Body of pancreas (tissue), 4 donors: Measurements from ENCODE around the gene TSG101. TPM values are rescaled to one million over a fixed set of nuclear protein-coding genes. Genes with fewer than 3 reads are reported as not detected.
A peak's percentile ranks its signal among the peaks of the same experiment; 100 is the strongest.

Source experiments
- ATAC-seq: fragments of 150-250 bp; one replicate; pipeline ENCODE4 v1.9.1; 2016
- DNase-seq, 4 donors: peaks; one replicate each; pipeline ENCODE4 v3.0.0-alpha.2; 2019
- H3K27ac ChIP-seq, 4 donors: fragments of 200-600 bp; sonication (generic); 1 replicate in 3 of 4; 2 replicates in 1 of 4; pipeline versions ENCODE4 v1.5.1 to v1.6.1; 2016 to 2019; ENCODE audit warnings: mild to moderate bottlenecking in 1 of 4, mixed read lengths in 1 of 4, moderate library complexity in 1 of 4
- H3K27me3 ChIP-seq, 2 donors: fragments of 200-600 bp; sonication (generic); one replicate each; pipeline ENCODE4 v1.6.0; 2016; ENCODE audit warnings: mild to moderate bottlenecking in 1 of 2
- H3K36me3 ChIP-seq, 2 donors: fragments of 200-600 bp; sonication (generic); replicated peaks in 1 of 2; 2 replicates each; pipeline ENCODE4 v1.5.1; 2016; ENCODE audit warnings: low read depth in 2 of 2; ENCODE audit not compliant: insufficient read depth in 1 of 2
- H3K4me1 ChIP-seq: fragments of 200-600 bp; sonication (generic); one replicate; pipeline ENCODE4 v1.6.0; 2016
- H3K4me3 ChIP-seq, 2 donors: fragments of 200-600 bp; sonication (generic); 1 replicate in 1 of 2; 2 replicates in 1 of 2; pipeline ENCODE4 v1.5.1; 2016 to 2019
- H3K9me3 ChIP-seq, 3 donors: fragments of 200-600 bp; sonication (generic); 1 replicate in 2 of 3; 2 replicates in 1 of 3; pipeline ENCODE4 v1.5.1; 2016
- CTCF ChIP-seq, 7 experiments: fragments of 450-650 bp in 4 of 7; fragments of 200-600 bp in 3 of 7; sonication (generic) in 3 of 7; IDR thresholded peaks; one replicate each; pipeline ENCODE4 v1.5.1; 2016 to 2019; ENCODE audit warnings: antibody characterized with exemption in 7 of 7
- POLR2A ChIP-seq, 3 donors: fragments of 450-650 bp; IDR thresholded peaks; one replicate each; pipeline ENCODE4 v1.6.1; 2016; ENCODE audit warnings: antibody characterized with exemption in 3 of 3, mild to moderate bottlenecking in 2 of 3
- WGBS, 2 donors: methylation state at CpG; one replicate each; pipeline ENCODE4 v1.1.5; 2017; 5-methylcytosine and 5-hydroxymethylcytosine counted together
- intact Hi-C: fragments of 100-400 bp; cut with DNase I; formaldehyde crosslinking; loops from one replicate; pipeline ENCODE4 v1.15.1; 2023
- total RNA-seq, 2 donors: library from RNA; depleted of rRNA; stranded (reverse); fragments of >200 nt; gene quantifications; one replicate each; pipeline ENCODE4 v1.1.0, GENCODE V29; 2016

The TSG101 gene
- total RNA-seq, 2 donors from 2014 or later = 36.8 to 50.8 TPM

- Histone ChIP-seq H3K4me1 (no peaks in the 10 kb centered on the region), H3K27me3 (no peaks in the 10 kb centered on the region), H3K27ac (no peak overlapping the region), H3K4me3 (no peak overlapping the region), H3K36me3 (no peaks in the 10 kb centered on the region), H3K9me3 (no peaks in the 10 kb centered on the region)
- intact Hi-C loops = no loop called here
- no peak for TF ChIP-seq CTCF (IDR thresholded peaks at IDR 0.05)
- TF ChIP-seq POLR2A (IDR thresholded peaks at IDR 0.05) = no peak
- DNase-seq (peak in 2 of 4 donors; percentile 4 to 34), ATAC-seq (no peak)
- 19 to 26% methylated on average over 3 of the region's 3 CpGs for WGBS, 2 donors
Measured at GRCh38 chr11:18457450-18457849, 69.3 kb downstream of the TSG101 start.

- 59 to 71% methylated on average over 44 of the region's 47 CpGs for WGBS, 2 donors
- no peak for TF ChIP-seq POLR2A (IDR thresholded peaks at IDR 0.05)
Measured at GRCh38 chr11:18455686-18456372, 70.9 kb downstream of the TSG101 start, which contains the start of gene LDHAL6A. TSS of gene LDHAL6A (plus strand) at chr11:18455856. CDS start at chr11:18456681, 825 bp downstream.

GRCh38 chr11:18452927-18453326, 73.8 kb downstream of the TSG101 start:
- Histone ChIP-seq H3K4me1 (no peaks in the 10 kb centered on the region), H3K4me3 (no peak overlapping the region), H3K36me3 (no peaks in the 10 kb centered on the region), H3K9me3 (no peaks in the 10 kb centered on the region), H3K27ac (no peak overlapping the region), H3K27me3 (no peaks in the 10 kb centered on the region)
- DNase-seq (no peak), ATAC-seq (no peak)
- WGBS, 2 donors = 78 to 89% methylated on average over 2 of the region's 2 CpGs
- TF ChIP-seq POLR2A (IDR thresholded peaks at IDR 0.05) (no peak), CTCF (IDR thresholded peaks at IDR 0.05) (no peak)
- intact Hi-C loops = no loop called here

More at GRCh38 chr11:18455686-18456372, 70.9 kb downstream of the TSG101 start, which contains the start of gene LDHAL6A:
- no peak for ATAC-seq
- no peaks in the 10 kb centered on the region for H3K4me1 ChIP-seq
- no peak within 1 kb of the TSS for H3K27ac ChIP-seq
- no peaks in the 10 kb centered on the region for H3K36me3 ChIP-seq
- intact Hi-C loops = no loop called here
- no peak for DNase-seq
- no peaks in the 10 kb centered on the region for H3K27me3 ChIP-seq
- no peak within 1 kb of the TSS for H3K4me3 ChIP-seq
- no peaks in the 10 kb centered on the region for H3K9me3 ChIP-seq

- no peak for DNase-seq
- TF ChIP-seq POLR2A (IDR thresholded peaks at IDR 0.05) (no peak), CTCF (IDR thresholded peaks at IDR 0.05) (no peak)
- Histone ChIP-seq H3K4me1 (no peaks in the 10 kb centered on the region), H3K27me3 (no peaks in the 10 kb centered on the region), H3K9me3 (no peaks in the 10 kb centered on the region), H3K27ac (no peak overlapping the region), H3K36me3 (no peaks in the 10 kb centered on the region), H3K4me3 (no peak overlapping the region)
- no peak for ATAC-seq
- intact Hi-C loops = no loop called here
- WGBS, 2 donors = 88 to 89% methylated on average over 3 of the region's 3 CpGs
Measured at GRCh38 chr11:18449251-18449650, 77.5 kb downstream of the TSG101 start.

- intact Hi-C loops = no loop called here
Measured at GRCh38 chr11:18438691-18439090, 88.1 kb downstream of the TSG101 start.

More at GRCh38 chr11:18438691-18439090, 88.1 kb downstream of the TSG101 start:
- 52% methylated on average over 2 of the region's 2 CpGs for WGBS, 2 donors
- TF ChIP-seq CTCF (IDR thresholded peaks at IDR 0.05) = no peak
- ATAC-seq (no peak), DNase-seq (no peak)
- Histone ChIP-seq H3K4me1 (no peaks in the 10 kb centered on the region), H3K36me3 (no peaks in the 10 kb centered on the region), H3K27me3 (no peaks in the 10 kb centered on the region), H3K9me3 (no peaks in the 10 kb centered on the region), H3K27ac (no peak overlapping the region), H3K4me3 (no peak overlapping the region)

Other genes starting within 250 kb of the TSG101 start
- gene HPS5, start 204.8 kb downstream of the TSG101 start, total RNA-seq = 10 to 100 TPM in 1 of 2 donors, 1 to 10 TPM in 1; 8.3 to 47.5 TPM
- 10 to 100 TPM; 26.5 to 48.5 TPM for gene GTF2H1, start 204.4 kb downstream of the TSG101 start, total RNA-seq
- 100 to 1,000 TPM in 1 of 2 donors, 10 to 100 TPM in 1; 94.6 to 147 TPM for gene LDHA, start 132.4 kb downstream of the TSG101 start, total RNA-seq
- not detected for gene LDHC, start 114.6 kb downstream of the TSG101 start, total RNA-seq
- not detected for gene LDHAL6A, start 71.1 kb downstream of the TSG101 start, total RNA-seq
- 1 to 10 TPM; 5.6 to 8.8 TPM for gene UEVLD, start 61.8 kb upstream of the TSG101 start, total RNA-seq
- gene MISFA, start 72.8 kb upstream of the TSG101 start, total RNA-seq = not detected
- gene SPTY2D1, start 107.4 kb upstream of the TSG101 start, total RNA-seq = 10 to 100 TPM; 10.1 to 15.2 TPM
- 1 to 10 TPM; 4.7 to 5.6 TPM for gene TMEM86A, start 171.8 kb upstream of the TSG101 start, total RNA-seq
- gene IGSF22, start 199.2 kb upstream of the TSG101 start, total RNA-seq = not detected